Astrocyte (in vitro differentiated cells and primary cell): ENCODE results near the gene NKAIN2. TPM values are rescaled to one million over a fixed set of nuclear protein-coding genes. Genes with fewer than 3 reads are reported as not detected.

Source experiments
- DNase-seq: peaks from one replicate; pipeline ENCODE4 v3.0.0-alpha.2; 2010; ENCODE audit warnings: low read depth
- FAIRE-seq: peaks from 2 replicates; lab custom pipeline; 2011; peaks lifted over from hg19 to GRCh38; lab: Jason Lieb, UNC
- H2AFZ ChIP-seq: 2 replicates; pipeline ENCODE4 v1.6.0; 2012; ENCODE audit warnings: low read depth, low read length, inconsistent platforms
- H3K27ac ChIP-seq: 2 replicates; pipeline ENCODE4 v1.5.1; 2011; ENCODE audit warnings: low read depth, low read length, inconsistent platforms
- H3K27me3 ChIP-seq: 2 replicates; pipeline ENCODE4 v1.6.0; 2011; ENCODE audit warnings: low read length, inconsistent platforms; ENCODE audit not compliant: insufficient read depth
- H3K36me3 ChIP-seq: 2 replicates; pipeline ENCODE4 v1.5.1; 2011; ENCODE audit warnings: low read length, inconsistent platforms; ENCODE audit not compliant: insufficient read depth
- H3K4me1 ChIP-seq: 2 replicates; pipeline ENCODE4 v1.5.1; 2011; ENCODE audit warnings: low read length, inconsistent platforms; ENCODE audit not compliant: insufficient read depth
- H3K4me2 ChIP-seq: 2 replicates; pipeline ENCODE4 v1.6.0; 2012; ENCODE audit warnings: low read length, inconsistent platforms
- H3K4me3 ChIP-seq: 2 replicates; pipeline ENCODE4 v1.5.1; 2011; ENCODE audit warnings: low read depth, mild to moderate bottlenecking, low read length, inconsistent platforms; ENCODE audit not compliant: insufficient read depth
- H3K79me2 ChIP-seq: 2 replicates; pipeline ENCODE4 v1.6.0; 2012; ENCODE audit warnings: mild to moderate bottlenecking, low read length, inconsistent platforms; ENCODE audit not compliant: insufficient read depth
- H3K9ac ChIP-seq: 2 replicates; pipeline ENCODE4 v1.6.0; 2012; ENCODE audit warnings: mild to moderate bottlenecking, low read length, inconsistent platforms
- H3K9me3 ChIP-seq: 2 replicates; pipeline ENCODE4 v1.5.1; 2012; ENCODE audit warnings: low read depth, mild to moderate bottlenecking, low read length, inconsistent platforms; ENCODE audit not compliant: insufficient read depth
- H4K20me1 ChIP-seq: 2 replicates; pipeline ENCODE4 v1.6.0; 2012; ENCODE audit warnings: low read length, inconsistent platforms; ENCODE audit not compliant: insufficient read depth
- H3K27ac Mint-ChIP-seq: one replicate; pipeline ENCODE4 v1.8.0; 2021; ENCODE audit warnings: mild to moderate bottlenecking, mixed read lengths; ENCODE audit not compliant: unreplicated experiment
- H3K27me3 Mint-ChIP-seq: one replicate; pipeline ENCODE4 v1.8.0; 2021; ENCODE audit warnings: low read depth, mixed read lengths; ENCODE audit not compliant: unreplicated experiment
- H3K36me3 Mint-ChIP-seq: one replicate; pipeline ENCODE4 v1.8.0; 2021; ENCODE audit warnings: low read depth, mixed read lengths; ENCODE audit not compliant: unreplicated experiment
- H3K4me1 Mint-ChIP-seq: one replicate; pipeline ENCODE4 v1.8.0; 2021; ENCODE audit warnings: low read depth, mixed read lengths; ENCODE audit not compliant: unreplicated experiment
- H3K4me3 Mint-ChIP-seq: one replicate; pipeline ENCODE4 v1.8.0; 2021; ENCODE audit warnings: mild to moderate bottlenecking, moderate library complexity, mixed read lengths; ENCODE audit not compliant: unreplicated experiment
- H3K9me3 Mint-ChIP-seq: one replicate; pipeline ENCODE4 v1.8.0; 2021; ENCODE audit warnings: mild to moderate bottlenecking, mixed read lengths; ENCODE audit not compliant: unreplicated experiment
- CTCF ChIP-seq: IDR thresholded peaks from 2 replicates; pipeline ENCODE4 v1.5.1; 2011; ENCODE audit warnings: low read depth, mild to moderate bottlenecking, inconsistent platforms, low read length, moderate library complexity; ENCODE audit not compliant: insufficient read depth
- EZH2 ChIP-seq: IDR thresholded peaks from 2 replicates; pipeline ENCODE4 v1.6.1; 2012; ENCODE audit warnings: mild to moderate bottlenecking, low read length, inconsistent platforms; ENCODE audit not compliant: insufficient read depth
- total RNA-seq: library from RNA; stranded (reverse); gene quantifications from 2 replicates; pipeline ENCODE4 v1.2.1, GENCODE V29; 2021

Gene NKAIN2
- total RNA-seq, 1 donor from 2014 or later = 0.07 TPM

GRCh38 chr6:124036384-124036783 lies 232.7 kb downstream of the NKAIN2 start:
- no peaks in the 10 kb centered on the region for H4K20me1 ChIP-seq
- no peaks in the 10 kb centered on the region for H3K27me3 Mint-ChIP-seq
- no peak overlapping the region for H3K9ac ChIP-seq
- no peaks in the 10 kb centered on the region for H3K27me3 ChIP-seq
- H3K4me2 ChIP-seq = no peak overlapping the region
- no peak for TF ChIP-seq EZH2
- TF ChIP-seq CTCF = no peak
- H3K4me3 Mint-ChIP-seq = no peak overlapping the region
- no peaks in the 10 kb centered on the region for H3K4me1 Mint-ChIP-seq
- DNase-seq (no peak), FAIRE-seq (no peak)
- H3K9me3 ChIP-seq = no peaks in the 10 kb centered on the region
- no peaks in the 10 kb centered on the region for H3K36me3 Mint-ChIP-seq
- no peak overlapping the region for H3K4me3 ChIP-seq
- no peak overlapping the region for H3K27ac ChIP-seq
- no peaks in the 10 kb centered on the region for H3K36me3 ChIP-seq
- no peaks in the 10 kb centered on the region for H3K79me2 ChIP-seq
- no peaks in the 10 kb centered on the region for H3K9me3 Mint-ChIP-seq
- no peaks in the 10 kb centered on the region for H3K4me1 ChIP-seq
- H3K27ac Mint-ChIP-seq = no peak overlapping the region
- H2AFZ ChIP-seq = no peak overlapping the region

- H3K4me3 ChIP-seq = no peak overlapping the region
- Mint-ChIP-seq H3K27me3 (no peaks in the 10 kb centered on the region), H3K9me3 (no peaks in the 10 kb centered on the region), H3K27ac (no peak overlapping the region), H3K4me1 (no peaks in the 10 kb centered on the region), H3K4me3 (no peak overlapping the region), H3K36me3 (no peaks in the 10 kb centered on the region)
- H3K9me3 ChIP-seq = no peaks in the 10 kb centered on the region
- FAIRE-seq (no peak), DNase-seq (no peak)
- H3K36me3 ChIP-seq = no peaks in the 10 kb centered on the region
- H3K4me1 ChIP-seq = no peaks in the 10 kb centered on the region
- no peaks in the 10 kb centered on the region for H4K20me1 ChIP-seq
- H2AFZ ChIP-seq = no peak overlapping the region
- H3K27ac ChIP-seq = no peak overlapping the region
- no peak overlapping the region for H3K4me2 ChIP-seq
- H3K79me2 ChIP-seq = no peaks in the 10 kb centered on the region
- TF ChIP-seq CTCF = no peak
- H3K9ac ChIP-seq = no peak overlapping the region
- no peaks in the 10 kb centered on the region for H3K27me3 ChIP-seq
These were observed 237.0 kb downstream of the NKAIN2 start for GRCh38 chr6:124040655-124041054.

- Histone ChIP-seq H2AFZ (no peak overlapping the region), H3K36me3 (no peaks in the 10 kb centered on the region), H3K4me2 (no peak overlapping the region), H3K27me3 (no peaks in the 10 kb centered on the region), H3K27ac (no peak overlapping the region), H4K20me1 (no peaks in the 10 kb centered on the region), H3K79me2 (no peaks in the 10 kb centered on the region), H3K9me3 (no peaks in the 10 kb centered on the region), H3K4me3 (no peak overlapping the region), H3K4me1 (no peaks in the 10 kb centered on the region), H3K9ac (no peak overlapping the region)
- FAIRE-seq (no peak), DNase-seq (no peak)
- Mint-ChIP-seq H3K27me3 (no peaks in the 10 kb centered on the region), H3K4me1 (no peaks in the 10 kb centered on the region), H3K9me3 (no peaks in the 10 kb centered on the region), H3K36me3 (no peaks in the 10 kb centered on the region), H3K27ac (no peak overlapping the region), H3K4me3 (no peak overlapping the region)
- no peak for TF ChIP-seq CTCF
- no peak for TF ChIP-seq EZH2
These were observed 248.5 kb downstream of the NKAIN2 start for GRCh38 chr6:124052120-124052519.
